GM12891 (cell line): ENCODE measurements around the gene AKIRIN2.
A peak's percentile ranks its signal among the peaks of the same experiment; 100 is the strongest.

Experiments used
- DNase-seq: peaks from one replicate; pipeline ENCODE4 v3.0.0; 2011; ENCODE audit warnings: low spot score; ENCODE audit not compliant: insufficient read length
- FAIRE-seq: peaks from 2 replicates; lab custom pipeline; 2011; peaks lifted over from hg19 to GRCh38; lab: Jason Lieb, UNC
- PAX5 ChIP-seq: IDR thresholded peaks from 2 replicates; pipeline ENCODE4 v1.6.1; 2011; ENCODE audit warnings: low read length, moderate library complexity, mild to moderate bottlenecking; ENCODE audit not compliant: insufficient read depth, severe bottlenecking
- POLR2A ChIP-seq: IDR thresholded peaks from 2 replicates; pipeline ENCODE4 v1.6.1; 2011; ENCODE audit warnings: low read depth, low read length, control low read depth
- POLR2AphosphoS5 ChIP-seq: IDR thresholded peaks from 2 replicates; pipeline ENCODE4 v1.6.1; 2011; ENCODE audit warnings: low read depth, low read length, control low read depth
- POU2F2 ChIP-seq: IDR thresholded peaks from 2 replicates; pipeline ENCODE4 v1.6.1; 2011; ENCODE audit warnings: low read depth, mild to moderate bottlenecking, control low read depth, low read length, moderate library complexity
- SPI1 ChIP-seq: IDR thresholded peaks from 2 replicates; pipeline ENCODE4 v1.6.1; 2011; ENCODE audit warnings: low read depth, low read length, control low read depth
- TAF1 ChIP-seq: IDR thresholded peaks from 2 replicates; pipeline ENCODE4 v1.6.1; 2011; ENCODE audit warnings: low read depth, low read length, control low read depth

Gene AKIRIN2

GRCh38 chr6:87654875-87655454 lies 47.1 kb downstream of the AKIRIN2 start:
- no peak for FAIRE-seq
- TF ChIP-seq TAF1 = no peak
- DNase-seq = no peak

- FAIRE-seq (no peak), DNase-seq (no peak)
- TF ChIP-seq PAX5 (no peak), POLR2A (no peak), POU2F2 (no peak), POLR2AphosphoS5 (no peak), TAF1 (no peak), SPI1 (no peak)
Observed at GRCh38 chr6:87654122-87654521, 47.9 kb downstream of the AKIRIN2 start.

- DNase-seq (no peak), FAIRE-seq (no peak)
- TF ChIP-seq POLR2A (no peak), SPI1 (no peak), POU2F2 (no peak), POLR2AphosphoS5 (no peak), TAF1 (no peak), PAX5 (no peak)
Observed at GRCh38 chr6:87653074-87653962, 48.7 kb downstream of the AKIRIN2 start.

- no peak for TF ChIP-seq POLR2AphosphoS5
- no peak for TF ChIP-seq POU2F2
- no peak for TF ChIP-seq TAF1
- no peak for TF ChIP-seq POLR2A
- TF ChIP-seq SPI1 = no peak
- no peak for TF ChIP-seq PAX5
- peak; percentile 8 for DNase-seq
- FAIRE-seq = no peak
Observed at GRCh38 chr6:87645080-87645479, 57.0 kb downstream of the AKIRIN2 start.

GRCh38 chr6:87641065-87641692 lies 60.9 kb downstream of the AKIRIN2 start:
- DNase-seq (no peak), FAIRE-seq (no peak)
- no peak for TF ChIP-seq TAF1
- TF ChIP-seq POLR2AphosphoS5 = no peak
- TF ChIP-seq PAX5 = no peak
- no peak for TF ChIP-seq POLR2A
- TF ChIP-seq SPI1 = no peak
- TF ChIP-seq POU2F2 = no peak

GRCh38 chr6:87639373-87639772 lies 62.7 kb downstream of the AKIRIN2 start:
- TF ChIP-seq POLR2A = no peak
- DNase-seq = no peak
- no peak for FAIRE-seq

- TF ChIP-seq POLR2A = no peak
- no peak for TF ChIP-seq TAF1
- TF ChIP-seq PAX5 = no peak
- TF ChIP-seq POU2F2 = no peak
- no peak for TF ChIP-seq POLR2AphosphoS5
- no peak for TF ChIP-seq SPI1
- no peak for FAIRE-seq
- DNase-seq = no peak
Observed at GRCh38 chr6:87637106-87637505, 64.9 kb downstream of the AKIRIN2 start.

- no peak for TF ChIP-seq POLR2A
- TF ChIP-seq POLR2AphosphoS5 = no peak
- TF ChIP-seq POU2F2 = no peak
- no peak for TF ChIP-seq PAX5
- no peak for TF ChIP-seq TAF1
- no peak for TF ChIP-seq SPI1
- no peak for FAIRE-seq
- DNase-seq = no peak
Observed at GRCh38 chr6:87636315-87636714, 65.7 kb downstream of the AKIRIN2 start.

- TF ChIP-seq TAF1 = no peak
- no peak for TF ChIP-seq POLR2AphosphoS5
- no peak for TF ChIP-seq POLR2A
- no peak for TF ChIP-seq PAX5
- no peak for TF ChIP-seq POU2F2
- no peak for TF ChIP-seq SPI1
- DNase-seq = no peak
- FAIRE-seq = no peak
Observed at GRCh38 chr6:87633851-87634250, 68.2 kb downstream of the AKIRIN2 start.

- DNase-seq = no peak
- TF ChIP-seq SPI1 = no peak
- TF ChIP-seq POLR2AphosphoS5 = no peak
- TF ChIP-seq PAX5 = no peak
- TF ChIP-seq TAF1 = no peak
- no peak for TF ChIP-seq POU2F2
- no peak for TF ChIP-seq POLR2A
- FAIRE-seq = no peak
Observed at GRCh38 chr6:87630746-87631145, 71.3 kb downstream of the AKIRIN2 start.
